ENCODE data around the gene FOXK1. TPM values are rescaled to one million over a fixed set of nuclear protein-coding genes. Genes with fewer than 3 reads are reported as not detected.

FOXK1 gene
- total RNA-seq, 2 experiments from 2014 or later: 67.8 to 68.1 TPM

GRCh38 chr7:4775848-4776623, 93.9 kb downstream of the FOXK1 start:
- no peaks in the 10 kb centered on the region for H3K9me3 Mint-ChIP-seq
- DNase-seq (peak; percentile 31 to 80 (median 51)), ATAC-seq (ENCODE audit: poor library complexity) (peak; percentile 45)
- ChIA-PET CTCF (interaction anchor here (0.8 to 4.8 kb wide), 5 partner anchors 16 to 198 kb away, joined by 3 to 23 read pairs (median 3); no protein-coding TSS in a partner anchor), POLR2A (interaction anchor here (0.8 to 2.7 kb wide), 29 partner anchors 8 to 1683 kb away, joined by 3 to 67 read pairs (median 5); partner anchors contain the start of genes FOXK1, RADIL, RBAK and WIPI2)
- H3K4me1 Mint-ChIP-seq (ENCODE audit: low read depth): peaks cover 49% of the 10 kb centered on the region
- Histone ChIP-seq H3K9me3 (ENCODE audit: control insufficient read depth in 1 of 2, insufficient read depth in 1 of 2, low read length in 2 of 2) (no peaks in the 10 kb centered on the region), H3K36me3 (ENCODE audit: insufficient read depth, low read length) (peaks cover 15% of the 10 kb centered on the region), H3K4me1 (ENCODE audit: insufficient read depth, low read length) (peaks cover 41% of the 10 kb centered on the region), H3K4me3 (ENCODE audit: low read length) (peak overlapping the region; percentile 99), H3K27me3 (ENCODE audit: control insufficient read depth in 1 of 2, insufficient read depth in 2 of 2, low read length in 2 of 2) (no peaks in the 10 kb centered on the region), H3K27ac (ENCODE audit: low read depth in 1 of 2, low read length in 2 of 2) (peak overlapping the region; percentile 96)
- intact Hi-C loops (cut with DNase I, micrococcal nuclease): loop anchor here (1.0 to 2.0 kb wide), 4 partner anchors 15 to 135 kb away; no protein-coding TSS in a partner anchor
- peak overlapping the region; percentile 100 for H3K4me3 Mint-ChIP-seq
- peaks cover 31% of the 10 kb centered on the region for H3K36me3 Mint-ChIP-seq (ENCODE audit: low read depth)
- TF ChIP-seq CTCF (IDR thresholded peaks at IDR 0.05): no peak
- H3K27me3 Mint-ChIP-seq: no peaks in the 10 kb centered on the region
- peak overlapping the region; percentile 100 for H3K27ac Mint-ChIP-seq

- Histone ChIP-seq H3K27me3 (ENCODE audit: control insufficient read depth in 1 of 2, insufficient read depth in 2 of 2, low read length in 2 of 2) (no peaks in the 10 kb centered on the region), H3K4me1 (ENCODE audit: insufficient read depth, low read length) (peaks cover 39% of the 10 kb centered on the region), H3K27ac (ENCODE audit: low read depth in 1 of 2, low read length in 2 of 2) (no peak overlapping the region), H3K9me3 (ENCODE audit: control insufficient read depth in 1 of 2, insufficient read depth in 1 of 2, low read length in 2 of 2) (no peaks in the 10 kb centered on the region), H3K36me3 (ENCODE audit: insufficient read depth, low read length) (peaks cover 45% of the 10 kb centered on the region), H3K4me3 (ENCODE audit: low read length) (no peak overlapping the region)
- Mint-ChIP-seq H3K4me1 (ENCODE audit: low read depth) (peaks cover 41% of the 10 kb centered on the region), H3K27me3 (no peaks in the 10 kb centered on the region), H3K9me3 (no peaks in the 10 kb centered on the region), H3K36me3 (ENCODE audit: low read depth) (peaks cover 42% of the 10 kb centered on the region), H3K4me3 (no peak overlapping the region), H3K27ac (no peak overlapping the region)
- DNase-seq (no peak), ATAC-seq (ENCODE audit: poor library complexity) (no peak)
- TF ChIP-seq CTCF (IDR thresholded peaks at IDR 0.05): no peak
- POLR2A ChIA-PET: interaction anchor here (0.6 to 1.2 kb wide), 2 partner anchors 137 to 1012 kb away, joined by 3 read pairs; no protein-coding TSS in a partner anchor
- CTCF ChIA-PET: interaction anchor here (1.7 kb wide), 1 partner anchor 13 kb away, joined by 5 read pairs; no protein-coding TSS in a partner anchor
- intact Hi-C loops (cut with DNase I, micrococcal nuclease): no loop called here
These were observed 97.0 kb downstream of the FOXK1 start for GRCh38 chr7:4779118-4779517.

GRCh38 chr7:4781366-4782069, 99.4 kb downstream of the FOXK1 start:
- no peak overlapping the region for H3K4me3 Mint-ChIP-seq
- ATAC-seq (ENCODE audit: poor library complexity) (no peak), DNase-seq (no peak)
- H3K27ac Mint-ChIP-seq: no peak overlapping the region
- Histone ChIP-seq H3K4me3 (ENCODE audit: low read length) (no peak overlapping the region), H3K4me1 (ENCODE audit: insufficient read depth, low read length) (peaks cover 24% of the 10 kb centered on the region), H3K27ac (ENCODE audit: low read depth in 1 of 2, low read length in 2 of 2) (no peak overlapping the region), H3K36me3 (ENCODE audit: insufficient read depth, low read length) (peaks cover 69% of the 10 kb centered on the region), H3K9me3 (ENCODE audit: control insufficient read depth in 1 of 2, insufficient read depth in 1 of 2, low read length in 2 of 2) (no peaks in the 10 kb centered on the region), H3K27me3 (ENCODE audit: control insufficient read depth in 1 of 2, insufficient read depth in 2 of 2, low read length in 2 of 2) (no peaks in the 10 kb centered on the region)
- ChIA-PET CTCF (no interaction called here), POLR2A (no interaction called here)
- intact Hi-C loops (cut with DNase I, micrococcal nuclease): no loop called here
- H3K4me1 Mint-ChIP-seq (ENCODE audit: low read depth): peaks cover 19% of the 10 kb centered on the region
- no peak for TF ChIP-seq CTCF (IDR thresholded peaks at IDR 0.05)
- no peaks in the 10 kb centered on the region for H3K9me3 Mint-ChIP-seq
- no peaks in the 10 kb centered on the region for H3K27me3 Mint-ChIP-seq
- peaks cover 37% of the 10 kb centered on the region for H3K36me3 Mint-ChIP-seq (ENCODE audit: low read depth)

Measured in CD4-positive, alpha-beta T cell (primary cell).